ENCODE results near the gene DHDH.

The DHDH gene

GRCh38 chr19:48962029-48962848, 28.7 kb downstream of the DHDH start:
- ChIA-PET CTCF (interaction anchor here (0.7 to 1.4 kb wide), 2 partner anchors 8 to 1977 kb away, joined by 3 read pairs; no protein-coding TSS in a partner anchor), POLR2A (ENCODE audit: low non-redundant PET) (interaction anchor here (0.7 to 0.8 kb wide), 2 partner anchors 9 to 10 kb away, joined by 4 to 5 read pairs; no protein-coding TSS in a partner anchor)
- TF ChIP-seq, protein P1, sequence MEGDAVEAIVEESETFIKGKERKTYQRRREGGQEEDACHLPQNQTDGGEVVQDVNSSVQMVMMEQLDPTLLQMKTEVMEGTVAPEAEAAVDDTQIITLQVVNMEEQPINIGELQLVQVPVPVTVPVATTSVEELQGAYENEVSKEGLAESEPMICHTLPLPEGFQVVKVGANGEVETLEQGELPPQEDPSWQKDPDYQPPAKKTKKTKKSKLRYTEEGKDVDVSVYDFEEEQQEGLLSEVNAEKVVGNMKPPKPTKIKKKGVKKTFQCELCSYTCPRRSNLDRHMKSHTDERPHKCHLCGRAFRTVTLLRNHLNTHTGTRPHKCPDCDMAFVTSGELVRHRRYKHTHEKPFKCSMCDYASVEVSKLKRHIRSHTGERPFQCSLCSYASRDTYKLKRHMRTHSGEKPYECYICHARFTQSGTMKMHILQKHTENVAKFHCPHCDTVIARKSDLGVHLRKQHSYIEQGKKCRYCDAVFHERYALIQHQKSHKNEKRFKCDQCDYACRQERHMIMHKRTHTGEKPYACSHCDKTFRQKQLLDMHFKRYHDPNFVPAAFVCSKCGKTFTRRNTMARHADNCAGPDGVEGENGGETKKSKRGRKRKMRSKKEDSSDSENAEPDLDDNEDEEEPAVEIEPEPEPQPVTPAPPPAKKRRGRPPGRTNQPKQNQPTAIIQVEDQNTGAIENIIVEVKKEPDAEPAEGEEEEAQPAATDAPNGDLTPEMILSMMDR (conservative IDR thresholded peaks at IDR 0.05; ENCODE audit: low read depth): no peak
- H3K27ac ChIP-seq: peak overlapping the region; percentile 95
- no peak for DNase-seq (ENCODE audit: low spot score)

DNA sequence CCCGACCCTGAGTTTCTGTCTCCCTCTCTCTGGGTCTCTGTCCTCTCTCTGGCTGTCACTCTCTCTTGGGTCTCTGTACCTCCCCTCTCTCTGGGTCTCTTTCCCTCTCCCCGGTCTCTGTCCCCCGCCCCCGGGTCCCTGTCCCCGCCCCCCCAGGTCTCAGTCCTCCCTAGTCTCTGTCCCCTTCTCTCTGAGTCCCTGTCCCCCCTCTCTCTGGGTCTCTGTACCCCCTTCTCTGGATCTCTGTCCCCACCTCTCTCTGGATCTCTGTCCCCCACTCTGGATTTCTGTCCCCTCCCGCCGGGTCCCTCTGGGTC, 29.3 kb downstream of the DHDH start:
- TF ChIP-seq, protein P1 (conservative IDR thresholded peaks at IDR 0.05; ENCODE audit: low read depth): no peak
- H3K27ac ChIP-seq: peak overlapping the region; percentile 95
- ChIA-PET POLR2A (ENCODE audit: low non-redundant PET) (interaction anchor here (0.7 kb wide), 1 partner anchor 9 kb away, joined by 4 read pairs; no protein-coding TSS in a partner anchor), CTCF (interaction anchor here (1.4 kb wide), 1 partner anchor 8 kb away, joined by 3 read pairs; no protein-coding TSS in a partner anchor)
- DNase-seq (ENCODE audit: low spot score): no peak

DNA sequence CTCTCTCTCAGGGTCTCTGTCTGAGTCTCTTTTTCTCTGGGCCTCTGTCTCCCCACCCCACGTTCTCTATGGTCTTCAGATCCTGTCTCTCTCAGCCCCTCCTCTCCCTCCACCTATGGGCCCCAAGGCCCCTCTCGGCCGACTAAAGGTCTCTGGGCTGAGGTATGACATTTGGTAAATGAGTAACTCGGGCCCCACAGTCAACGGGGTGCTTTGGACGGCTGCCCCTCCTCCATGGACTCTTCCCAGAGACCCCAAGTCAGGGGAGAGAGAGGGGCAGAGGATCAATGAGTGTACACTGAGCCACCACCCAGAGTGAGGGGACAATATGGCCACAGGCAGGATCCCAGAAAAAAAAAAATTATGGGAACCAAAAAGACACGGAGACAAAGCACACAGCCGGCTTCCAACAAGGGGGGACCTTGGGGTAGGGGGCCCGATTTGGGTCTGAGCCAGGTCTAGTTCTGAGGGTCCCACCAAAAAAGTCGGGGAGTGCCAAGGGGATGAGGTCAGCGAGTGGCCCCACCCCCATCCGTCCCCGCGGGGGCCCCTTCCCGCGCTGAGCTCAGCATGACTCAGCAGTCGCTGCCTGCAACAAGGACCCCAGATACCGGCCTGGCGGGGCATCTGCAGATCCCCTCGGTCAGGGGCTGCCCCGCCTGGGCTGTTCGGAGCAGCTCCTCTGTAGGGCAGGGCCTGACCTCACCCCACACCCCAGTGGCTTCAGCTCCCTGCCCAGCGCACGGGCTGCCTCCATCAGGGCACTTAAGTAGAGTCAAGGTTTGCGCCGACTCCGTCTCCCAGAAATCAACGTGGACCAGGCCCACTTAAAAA, 30.1 kb downstream of the DHDH start:
- H3K27ac ChIP-seq: peak overlapping the region; percentile 95
- TF ChIP-seq, protein P1 (conservative IDR thresholded peaks at IDR 0.05; ENCODE audit: low read depth): no peak
- peak; percentile 75 for DNase-seq (ENCODE audit: low spot score)
- ChIA-PET CTCF (interaction anchor here (0.6 to 0.8 kb wide), 3 partner anchors 25 to 100 kb away, joined by 3 to 5 read pairs (median 4); no protein-coding TSS in a partner anchor), POLR2A (ENCODE audit: low non-redundant PET) (interaction anchor here (0.6 to 0.8 kb wide), 2 partner anchors 85 to 92 kb away, joined by 3 to 4 read pairs; partner anchors contain the start of gene PPP1R15A)

GRCh38 chr19:48964205-48965039, 30.9 kb downstream of the DHDH start:
- H3K27ac ChIP-seq: peak overlapping the region; percentile 95
- POLR2A ChIA-PET (ENCODE audit: low non-redundant PET): interaction anchor here (0.6 kb wide), 1 partner anchor 86 kb away, joined by 4 read pairs; no protein-coding TSS in a partner anchor
- TF ChIP-seq, protein P1 (conservative IDR thresholded peaks at IDR 0.05; ENCODE audit: low read depth): no peak
- DNase-seq (ENCODE audit: low spot score): no peak
- CTCF ChIA-PET: interaction anchor here (0.6 to 0.8 kb wide), 3 partner anchors 24 to 99 kb away, joined by 3 to 5 read pairs (median 4); no protein-coding TSS in a partner anchor

DNA sequence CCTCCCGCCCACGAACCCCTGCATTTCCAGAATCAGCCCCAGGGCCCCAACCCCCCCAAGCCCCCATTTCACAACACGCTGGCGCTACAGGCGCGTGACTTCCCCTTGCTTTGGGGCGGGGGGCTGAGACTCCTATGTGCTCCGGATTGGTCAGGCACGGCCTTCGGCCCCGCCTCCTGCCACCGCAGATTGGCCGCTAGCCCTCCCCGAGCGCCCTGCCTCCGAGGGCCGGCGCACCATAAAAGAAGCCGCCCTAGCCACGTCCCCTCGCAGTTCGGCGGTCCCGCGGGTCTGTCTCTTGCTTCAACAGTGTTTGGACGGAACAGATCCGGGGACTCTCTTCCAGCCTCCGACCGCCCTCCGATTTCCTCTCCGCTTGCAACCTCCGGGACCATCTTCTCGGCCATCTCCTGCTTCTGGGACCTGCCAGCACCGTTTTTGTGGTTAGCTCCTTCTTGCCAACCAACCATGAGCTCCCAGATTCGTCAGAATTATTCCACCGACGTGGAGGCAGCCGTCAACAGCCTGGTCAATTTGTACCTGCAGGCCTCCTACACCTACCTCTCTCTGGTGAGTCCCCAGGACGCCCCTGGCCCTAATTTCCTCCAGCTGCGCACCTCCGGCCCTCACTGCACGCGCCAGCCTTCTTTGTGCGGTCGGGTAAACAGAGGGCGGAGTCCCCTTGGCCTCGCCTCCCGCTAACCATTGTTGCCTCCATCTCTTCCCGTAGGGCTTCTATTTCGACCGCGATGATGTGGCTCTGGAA, 31.7 kb downstream of the DHDH start, which contains the start of gene FTL:
FTL (plus strand) TSS at position 270 of the 766 bp plus-strand sequence; CDS start at position 469, 199 bp downstream.
- DNase-seq (ENCODE audit: low spot score): peak; percentile 94
- H3K27ac ChIP-seq: peak within 1 kb of the TSS; percentile 95
- CTCF ChIA-PET: no interaction called here
- POLR2A ChIA-PET (ENCODE audit: low non-redundant PET): interaction anchor here (0.6 to 1.1 kb wide), 2 partner anchors 27 to 54 kb away, joined by 3 to 11 read pairs; no protein-coding TSS in a partner anchor
- TF ChIP-seq, protein P1 (conservative IDR thresholded peaks at IDR 0.05; ENCODE audit: low read depth): no peak
